Stimulated activated CD4-positive, alpha-beta T cell treated with anti-CD3 and anti-CD28 coated beads, Interleukin-1b, Interleukin-23, amount 100 ng/mL, for 4 hours (primary cell): ENCODE results near the gene CDC27.
"Not testable (repeated sequence)": the region's sequence is repeated elsewhere in the genome, so short reads cannot be mapped to it uniquely, and the experiment has no call there.

ENCODE experiments used
- DNase-seq, 2 donors: peaks; one replicate each; pipeline ENCODE4 v3.0.0-alpha.2; 2020; ENCODE audit warnings: low read depth in 2 of 2

The CDC27 gene

GRCh38 chr17:47220531-47220999 lies 31.5 kb upstream of the CDC27 start:
- DNase-seq, result no peak

GRCh38 chr17:47219621-47220475 lies 30.8 kb upstream of the CDC27 start:
- DNase-seq, result no peak

GRCh38 chr17:47218896-47219430 lies 29.9 kb upstream of the CDC27 start:
- no peak for DNase-seq

- DNase-seq, result not testable (repeated sequence)
Observed at GRCh38 chr17:47217279-47217678, 28.2 kb upstream of the CDC27 start.

- not testable (repeated sequence) for DNase-seq
Observed at GRCh38 chr17:47216821-47217220, 27.7 kb upstream of the CDC27 start.

GRCh38 chr17:47214931-47215330 lies 25.8 kb upstream of the CDC27 start:
- no peak for DNase-seq

- DNase-seq, result no peak
Observed at GRCh38 chr17:47213540-47213939, 24.4 kb upstream of the CDC27 start.

GRCh38 chr17:47212458-47212857 lies 23.4 kb upstream of the CDC27 start:
- no peak for DNase-seq

GRCh38 chr17:47210779-47211178 lies 21.7 kb upstream of the CDC27 start:
- no peak for DNase-seq

- DNase-seq, result no peak
Observed at GRCh38 chr17:47210105-47210504, 21.0 kb upstream of the CDC27 start.

- DNase-seq, result no peak
Observed at GRCh38 chr17:47209499-47209898, 20.4 kb upstream of the CDC27 start.

GRCh38 chr17:47208744-47209488 lies 19.8 kb upstream of the CDC27 start, which contains the start of gene MYL4:
MYL4 (plus strand) TSS chr17:47209348; CDS start chr17:47209423, 75 bp downstream.
- DNase-seq, result no peak

- DNase-seq, result no peak
Observed at GRCh38 chr17:47207143-47208067, 18.3 kb upstream of the CDC27 start.

- peak; percentile 18 to 51 for DNase-seq
Observed at GRCh38 chr17:47205419-47205963, 16.4 kb upstream of the CDC27 start.

- no peak for DNase-seq
Observed at GRCh38 chr17:47204722-47205418, 15.8 kb upstream of the CDC27 start.

- no peak for DNase-seq
Observed at GRCh38 chr17:47203984-47204721, 15.1 kb upstream of the CDC27 start.

- no peak for DNase-seq
Observed at GRCh38 chr17:47201166-47201565, 12.1 kb upstream of the CDC27 start.

GRCh38 chr17:47200325-47200664 lies 11.2 kb upstream of the CDC27 start:
- DNase-seq, result no peak

GRCh38 chr17:47199627-47200324 lies 10.7 kb upstream of the CDC27 start:
- no peak for DNase-seq
